ENCODE measurements around the gene ONECUT3. TPM values are rescaled to one million over a fixed set of nuclear protein-coding genes. Genes with fewer than 3 reads are reported as not detected.

ONECUT3 gene
- total RNA-seq, 2 experiments from 2014 or later, result not detected

GRCh38 chr19:1828279-1829238, 75.3 kb downstream of the ONECUT3 start:
- intact Hi-C loops (cut with micrococcal nuclease; ENCODE audit: unreplicated experiment), result no loop called here
- no peak for DNase-seq (ENCODE audit: low spot score)
- POLR2A ChIA-PET, result no interaction called here
- Histone ChIP-seq H4K20me1 (ENCODE audit: insufficient read depth, low read length) (no peaks in the 10 kb centered on the region), H3K4me3 (ENCODE audit: low read depth, low read length, poor library complexity, severe bottlenecking) (no peak overlapping the region), H3K9me3 (ENCODE audit: low read length) (no peaks in the 10 kb centered on the region), H3K36me3 (ENCODE audit: insufficient read depth, low read length) (peaks cover 72% of the 10 kb centered on the region), H3K27ac (ENCODE audit: low read depth, low read length, poor library complexity, severe bottlenecking) (no peak overlapping the region), H3K79me2 (ENCODE audit: insufficient read depth, low read depth, low read length) (no peaks in the 10 kb centered on the region), H3K4me1 (ENCODE audit: insufficient read depth, low read length, poor library complexity, severe bottlenecking) (no peaks in the 10 kb centered on the region), H2AFZ (ENCODE audit: low read length) (no peak overlapping the region), H3K4me2 (ENCODE audit: low read length) (no peak overlapping the region), H3K9me2 (ENCODE audit: insufficient read depth, low read length) (no peaks in the 10 kb centered on the region)
- no peak for TF ChIP-seq CTCF (conservative IDR thresholded peaks at IDR 0.05; ENCODE audit: low read length)
- TF ChIP-seq EZH2phosphoT487 (IDR thresholded peaks at IDR 0.05; ENCODE audit: borderline replicate concordance, low read depth, low read length), result no peak
- BruUV-seq (replicated peaks), result no TSS peak
- CTCF ChIA-PET (ENCODE audit: unreplicated experiment), result interaction anchor here (0.5 to 0.7 kb wide), 2 partner anchors 9 to 97 kb away, joined by 3 to 4 read pairs; no protein-coding TSS in a partner anchor

- no peaks in the 10 kb centered on the region for H3K9me3 ChIP-seq (ENCODE audit: low read length)
- H3K36me3 ChIP-seq (ENCODE audit: insufficient read depth, low read length), result peaks cover 70% of the 10 kb centered on the region
- no peak overlapping the region for H3K27ac ChIP-seq (ENCODE audit: low read depth, low read length, poor library complexity, severe bottlenecking)
- H4K20me1 ChIP-seq (ENCODE audit: insufficient read depth, low read length), result no peaks in the 10 kb centered on the region
- intact Hi-C loops (cut with micrococcal nuclease; ENCODE audit: unreplicated experiment), result no loop called here
- H3K4me1 ChIP-seq (ENCODE audit: insufficient read depth, low read length, poor library complexity, severe bottlenecking), result no peaks in the 10 kb centered on the region
- no peaks in the 10 kb centered on the region for H3K79me2 ChIP-seq (ENCODE audit: insufficient read depth, low read depth, low read length)
- DNase-seq (ENCODE audit: low spot score), result no peak
- TF ChIP-seq EZH2phosphoT487 (IDR thresholded peaks at IDR 0.05; ENCODE audit: borderline replicate concordance, low read depth, low read length) (no peak), CTCF (conservative IDR thresholded peaks at IDR 0.05; ENCODE audit: low read length) (no peak)
- H3K4me2 ChIP-seq (ENCODE audit: low read length), result no peak overlapping the region
- ChIA-PET CTCF (ENCODE audit: unreplicated experiment) (no interaction called here), POLR2A (no interaction called here)
- no TSS peak for BruUV-seq (replicated peaks)
- no peak overlapping the region for H2AFZ ChIP-seq (ENCODE audit: low read length)
- H3K9me2 ChIP-seq (ENCODE audit: insufficient read depth, low read length), result no peaks in the 10 kb centered on the region
- H3K4me3 ChIP-seq (ENCODE audit: low read depth, low read length, poor library complexity, severe bottlenecking), result no peak overlapping the region
Measured at GRCh38 chr19:1829958-1830357, 76.7 kb downstream of the ONECUT3 start.

GRCh38 chr19:1830568-1830967, 77.3 kb downstream of the ONECUT3 start:
- Histone ChIP-seq H3K79me2 (ENCODE audit: insufficient read depth, low read depth, low read length) (peaks cover under 1% of the 10 kb centered on the region), H3K27ac (ENCODE audit: low read depth, low read length, poor library complexity, severe bottlenecking) (no peak overlapping the region), H3K4me1 (ENCODE audit: insufficient read depth, low read length, poor library complexity, severe bottlenecking) (no peaks in the 10 kb centered on the region), H2AFZ (ENCODE audit: low read length) (no peak overlapping the region), H3K9me2 (ENCODE audit: insufficient read depth, low read length) (no peaks in the 10 kb centered on the region), H3K36me3 (ENCODE audit: insufficient read depth, low read length) (peaks cover 65% of the 10 kb centered on the region), H3K4me3 (ENCODE audit: low read depth, low read length, poor library complexity, severe bottlenecking) (no peak overlapping the region), H3K9me3 (ENCODE audit: low read length) (no peaks in the 10 kb centered on the region), H3K4me2 (ENCODE audit: low read length) (no peak overlapping the region), H4K20me1 (ENCODE audit: insufficient read depth, low read length) (no peaks in the 10 kb centered on the region)
- intact Hi-C loops (cut with micrococcal nuclease; ENCODE audit: unreplicated experiment), result no loop called here
- POLR2A ChIA-PET, result interaction anchor here (0.6 kb wide), 1 partner anchor 291 kb away, joined by 7 read pairs; no protein-coding TSS in a partner anchor
- TF ChIP-seq CTCF (conservative IDR thresholded peaks at IDR 0.05; ENCODE audit: low read length) (no peak), EZH2phosphoT487 (IDR thresholded peaks at IDR 0.05; ENCODE audit: borderline replicate concordance, low read depth, low read length) (no peak)
- CTCF ChIA-PET (ENCODE audit: unreplicated experiment), result no interaction called here
- BruUV-seq (replicated peaks), result no TSS peak
- no peak for DNase-seq (ENCODE audit: low spot score)

Data from OCI-LY7 (cell line).